Gastroesophageal sphincter (tissue), 3 donors: ENCODE data around the gene CCL8.

Experiments used
- EP300 ChIP-seq: sonication (generic); formaldehyde crosslinking; IDR thresholded peaks from one replicate; pipeline ENCODE4 v1.6.1; 2017; ENCODE audit warnings: antibody characterized with exemption, mild to moderate bottlenecking
- POLR2A ChIP-seq, 2 donors: fragments of 450-650 bp; IDR thresholded peaks; one replicate each; pipeline ENCODE4 v1.6.1; 2017; ENCODE audit warnings: antibody characterized with exemption in 2 of 2, mild to moderate bottlenecking in 2 of 2, moderate library complexity in 1 of 2
- TF ChIP-seq, protein P1 (sequence below), 4 experiments: fragments of 200-600 bp in 2 of 4; fragments of 450-650 bp in 2 of 4; sonication (generic) in 1 of 4; IDR thresholded peaks; one replicate each; pipeline ENCODE4 v1.5.1; 2017 to 2019; ENCODE audit warnings: antibody characterized with exemption in 4 of 4, mild to moderate bottlenecking in 2 of 4, moderate library complexity in 2 of 4

- no peak for TF ChIP-seq EP300
- TF ChIP-seq, protein P1, sequence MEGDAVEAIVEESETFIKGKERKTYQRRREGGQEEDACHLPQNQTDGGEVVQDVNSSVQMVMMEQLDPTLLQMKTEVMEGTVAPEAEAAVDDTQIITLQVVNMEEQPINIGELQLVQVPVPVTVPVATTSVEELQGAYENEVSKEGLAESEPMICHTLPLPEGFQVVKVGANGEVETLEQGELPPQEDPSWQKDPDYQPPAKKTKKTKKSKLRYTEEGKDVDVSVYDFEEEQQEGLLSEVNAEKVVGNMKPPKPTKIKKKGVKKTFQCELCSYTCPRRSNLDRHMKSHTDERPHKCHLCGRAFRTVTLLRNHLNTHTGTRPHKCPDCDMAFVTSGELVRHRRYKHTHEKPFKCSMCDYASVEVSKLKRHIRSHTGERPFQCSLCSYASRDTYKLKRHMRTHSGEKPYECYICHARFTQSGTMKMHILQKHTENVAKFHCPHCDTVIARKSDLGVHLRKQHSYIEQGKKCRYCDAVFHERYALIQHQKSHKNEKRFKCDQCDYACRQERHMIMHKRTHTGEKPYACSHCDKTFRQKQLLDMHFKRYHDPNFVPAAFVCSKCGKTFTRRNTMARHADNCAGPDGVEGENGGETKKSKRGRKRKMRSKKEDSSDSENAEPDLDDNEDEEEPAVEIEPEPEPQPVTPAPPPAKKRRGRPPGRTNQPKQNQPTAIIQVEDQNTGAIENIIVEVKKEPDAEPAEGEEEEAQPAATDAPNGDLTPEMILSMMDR (IDR thresholded peaks at IDR 0.05) = no peak
- no peak for TF ChIP-seq POLR2A (IDR thresholded peaks at IDR 0.05)
These were observed 45.5 kb downstream of the CCL8 start for GRCh38 chr17:34364751-34365150.
